ENCODE data around the gene GGA2.

DNA sequence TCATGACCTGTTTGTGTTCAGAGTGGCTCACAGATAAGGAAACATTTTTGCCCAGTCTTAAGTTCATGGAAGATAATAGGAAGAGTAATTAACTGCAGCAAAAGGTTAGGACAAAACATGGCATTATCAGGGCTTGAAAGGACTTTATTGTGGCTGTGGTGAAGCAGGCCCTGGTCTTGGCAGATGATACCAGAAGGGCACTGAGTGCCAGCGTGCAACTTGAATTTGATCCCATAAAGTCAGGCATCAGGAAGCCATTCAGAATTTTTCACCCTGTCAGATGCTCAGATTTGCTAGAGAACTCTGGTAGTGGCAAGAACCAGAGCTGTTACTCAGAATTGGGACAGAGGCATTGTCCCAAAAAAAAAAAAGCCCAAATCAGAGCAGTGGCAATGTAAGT, 46.1 kb downstream of the GGA2 start:
- TF ChIP-seq, protein P1, sequence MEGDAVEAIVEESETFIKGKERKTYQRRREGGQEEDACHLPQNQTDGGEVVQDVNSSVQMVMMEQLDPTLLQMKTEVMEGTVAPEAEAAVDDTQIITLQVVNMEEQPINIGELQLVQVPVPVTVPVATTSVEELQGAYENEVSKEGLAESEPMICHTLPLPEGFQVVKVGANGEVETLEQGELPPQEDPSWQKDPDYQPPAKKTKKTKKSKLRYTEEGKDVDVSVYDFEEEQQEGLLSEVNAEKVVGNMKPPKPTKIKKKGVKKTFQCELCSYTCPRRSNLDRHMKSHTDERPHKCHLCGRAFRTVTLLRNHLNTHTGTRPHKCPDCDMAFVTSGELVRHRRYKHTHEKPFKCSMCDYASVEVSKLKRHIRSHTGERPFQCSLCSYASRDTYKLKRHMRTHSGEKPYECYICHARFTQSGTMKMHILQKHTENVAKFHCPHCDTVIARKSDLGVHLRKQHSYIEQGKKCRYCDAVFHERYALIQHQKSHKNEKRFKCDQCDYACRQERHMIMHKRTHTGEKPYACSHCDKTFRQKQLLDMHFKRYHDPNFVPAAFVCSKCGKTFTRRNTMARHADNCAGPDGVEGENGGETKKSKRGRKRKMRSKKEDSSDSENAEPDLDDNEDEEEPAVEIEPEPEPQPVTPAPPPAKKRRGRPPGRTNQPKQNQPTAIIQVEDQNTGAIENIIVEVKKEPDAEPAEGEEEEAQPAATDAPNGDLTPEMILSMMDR (IDR thresholded peaks at IDR 0.05) = no peak
- TF ChIP-seq POLR2A (IDR thresholded peaks at IDR 0.05) (no peak), POLR2AphosphoS5 (IDR thresholded peaks at IDR 0.05) (no peak)
